ENCODE data around the gene ELOA. TPM values are rescaled to one million over a fixed set of nuclear protein-coding genes. Genes with fewer than 3 reads are reported as not detected.
"Not testable (repeated sequence)": the region's sequence is repeated elsewhere in the genome, so short reads cannot be mapped to it uniquely, and the experiment has no call there.

Gene ELOA
- total and polyA plus RNA-seq, 2 of the 13 experiments (the other 11 are each of a cell fraction or from before 2014, with no cell fraction given), result 14.2 to 28.5 TPM

DNA sequence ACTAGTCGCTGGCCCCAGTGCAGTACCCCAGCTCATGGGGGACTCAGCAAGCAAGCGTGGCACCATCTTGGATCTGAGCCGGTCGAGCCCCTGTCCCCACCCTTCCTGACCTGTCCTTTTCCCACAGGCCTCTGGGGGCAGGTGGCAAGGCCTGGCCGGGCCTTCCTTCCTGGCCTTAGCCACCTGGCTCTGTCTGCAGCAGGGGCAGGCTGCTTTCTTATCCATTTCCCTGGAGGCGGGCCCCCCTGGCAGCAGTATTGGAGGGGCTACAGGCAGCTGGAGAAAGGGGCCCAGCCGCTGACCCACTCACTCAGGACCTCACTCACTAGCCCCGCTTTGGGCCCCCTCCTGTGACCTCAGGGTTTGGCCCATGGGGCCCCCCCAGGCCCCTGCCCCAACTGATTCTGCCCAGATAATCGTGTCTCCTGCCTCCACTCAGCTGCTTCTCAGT is 51.5 kb downstream of the ELOA start:
- H3K27ac ChIP-seq (ENCODE audit: extremely low read length, insufficient read depth, low read length); intact Hi-C loops (cut with micrococcal nuclease; ENCODE audit: unreplicated experiment); H3K4me2 ChIP-seq (ENCODE audit: low read depth, low read length); H2AFZ ChIP-seq (ENCODE audit: low read length); H4K20me1 ChIP-seq (ENCODE audit: insufficient read depth, low read length); ATAC-seq; H3K9ac ChIP-seq (ENCODE audit: insufficient read depth, low read depth, low read length); H3K27me3 ChIP-seq (ENCODE audit: control insufficient read depth in 1 of 2, insufficient read depth in 2 of 2, low read length in 2 of 2); H3K9me3 ChIP-seq (ENCODE audit: low read length); in situ Hi-C loops (cut with HindIII; ENCODE audit: extremely low pct_ligation_motif_present, low pct_unique_long_range_greater_than_20kb); CTCF ChIA-PET (ENCODE audit: low intra/inter-chr PET ratio, low total read pairs); FAIRE-seq; H3K4me3 ChIP-seq (replicated peaks in 1 of 3; ENCODE audit: insufficient read depth in 1 of 3, low read depth in 2 of 3, low read length in 3 of 3); DNase-seq (ENCODE audit: low spot score): not testable (repeated sequence)
- POLR2A ChIA-PET, result interaction anchor here (0.6 to 10.9 kb wide), 2 partner anchors 17 to 31 kb away, joined by 3 to 154 read pairs; partner anchors contain the start of genes HMGCL and PITHD1
- BruUV-seq (replicated peaks), result TSS peak; percentile 43
- H3K36me3 ChIP-seq (replicated peaks in 1 of 2; ENCODE audit: control insufficient read depth in 1 of 2, insufficient read depth in 2 of 2, low read length in 2 of 2), result peaks cover 16 to 44% of the 10 kb centered on the region in 2 experiments; a peak in 4 of 5 replicates
- peaks cover 29% of the 10 kb centered on the region for H3K79me2 ChIP-seq (ENCODE audit: insufficient read depth, low read length)
- H3K4me1 ChIP-seq (ENCODE audit: insufficient read depth, low read length), result peaks cover 44% of the 10 kb centered on the region
- 89% methylated on average over 7 of the region's 9 CpGs for WGBS (ENCODE audit: low lambda C conversion rate)
- peak; percentile 37 for TF ChIP-seq AGO2 (optimal IDR thresholded peaks at IDR 0.05; ENCODE audit: low read depth, low read length)
- 0 out of 2 replicates have a peak, but pooled peaks have one; percentile 10 for TF ChIP-seq POLR2AphosphoS5 (IDR thresholded peaks at IDR 0.05; ENCODE audit: low read depth, low read length)
- TF ChIP-seq, protein P1, sequence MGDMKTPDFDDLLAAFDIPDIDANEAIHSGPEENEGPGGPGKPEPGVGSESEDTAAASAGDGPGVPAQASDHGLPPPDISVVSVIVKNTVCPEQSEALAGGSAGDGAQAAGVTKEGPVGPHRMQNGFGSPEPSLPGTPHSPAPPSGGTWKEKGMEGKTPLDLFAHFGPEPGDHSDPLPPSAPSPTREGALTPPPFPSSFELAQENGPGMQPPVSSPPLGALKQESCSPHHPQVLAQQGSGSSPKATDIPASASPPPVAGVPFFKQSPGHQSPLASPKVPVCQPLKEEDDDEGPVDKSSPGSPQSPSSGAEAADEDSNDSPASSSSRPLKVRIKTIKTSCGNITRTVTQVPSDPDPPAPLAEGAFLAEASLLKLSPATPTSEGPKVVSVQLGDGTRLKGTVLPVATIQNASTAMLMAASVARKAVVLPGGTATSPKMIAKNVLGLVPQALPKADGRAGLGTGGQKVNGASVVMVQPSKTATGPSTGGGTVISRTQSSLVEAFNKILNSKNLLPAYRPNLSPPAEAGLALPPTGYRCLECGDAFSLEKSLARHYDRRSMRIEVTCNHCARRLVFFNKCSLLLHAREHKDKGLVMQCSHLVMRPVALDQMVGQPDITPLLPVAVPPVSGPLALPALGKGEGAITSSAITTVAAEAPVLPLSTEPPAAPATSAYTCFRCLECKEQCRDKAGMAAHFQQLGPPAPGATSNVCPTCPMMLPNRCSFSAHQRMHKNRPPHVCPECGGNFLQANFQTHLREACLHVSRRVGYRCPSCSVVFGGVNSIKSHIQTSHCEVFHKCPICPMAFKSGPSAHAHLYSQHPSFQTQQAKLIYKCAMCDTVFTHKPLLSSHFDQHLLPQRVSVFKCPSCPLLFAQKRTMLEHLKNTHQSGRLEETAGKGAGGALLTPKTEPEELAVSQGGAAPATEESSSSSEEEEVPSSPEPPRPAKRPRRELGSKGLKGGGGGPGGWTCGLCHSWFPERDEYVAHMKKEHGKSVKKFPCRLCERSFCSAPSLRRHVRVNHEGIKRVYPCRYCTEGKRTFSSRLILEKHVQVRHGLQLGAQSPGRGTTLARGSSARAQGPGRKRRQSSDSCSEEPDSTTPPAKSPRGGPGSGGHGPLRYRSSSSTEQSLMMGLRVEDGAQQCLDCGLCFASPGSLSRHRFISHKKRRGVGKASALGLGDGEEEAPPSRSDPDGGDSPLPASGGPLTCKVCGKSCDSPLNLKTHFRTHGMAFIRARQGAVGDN (CRISPR knock-in tag; IDR thresholded peaks at IDR 0.05), result peak; percentile 71
- TF ChIP-seq POLR2G (IDR thresholded peaks at IDR 0.05; ENCODE audit: low read depth, low read length), result peak; percentile 59
- peak; percentile 39; the same call in 1 of the 2 replicates for TF ChIP-seq RBFOX2 (IDR thresholded peaks at IDR 0.05; ENCODE audit: low read depth, low read length)
